DOHH2 (cell line): ENCODE measurements around the gene EDC3.
A peak's percentile ranks its signal among the peaks of the same experiment; 100 is the strongest.

Experiments
- H3F3A ChIP-seq: fragments of 200-600 bp; sonication (generic), shearing (Covaris generic); 2 replicates; pipeline ENCODE4 v1.6.0; 2016; ENCODE audit warnings: antibody characterized with exemption, mild to moderate bottlenecking; ENCODE audit not compliant: control insufficient read depth, insufficient read depth
- H3K27ac ChIP-seq: fragments of 200-600 bp; sonication (generic); 2 replicates; pipeline ENCODE4 v1.5.1; 2014; ENCODE audit warnings: low read depth, mild to moderate bottlenecking, low read length, moderate library complexity
- H3K27me3 ChIP-seq: fragments of 200-600 bp; sonication (generic); 2 replicates; pipeline ENCODE4 v1.6.1; 2014; ENCODE audit warnings: mild to moderate bottlenecking, low read length, mixed read lengths; ENCODE audit not compliant: control insufficient read depth
- H3K36me3 ChIP-seq: fragments of 200-600 bp; sonication (generic); 2 replicates; pipeline ENCODE4 v1.6.1; 2014; ENCODE audit warnings: mild to moderate bottlenecking, low read length, moderate library complexity, mixed read lengths; ENCODE audit not compliant: control insufficient read depth
- H3K4me1 ChIP-seq: fragments of 200-600 bp; sonication (generic); 2 replicates; pipeline ENCODE4 v1.6.1; 2014; ENCODE audit warnings: mild to moderate bottlenecking, low read length, mixed read lengths; ENCODE audit not compliant: control insufficient read depth
- H3K4me2 ChIP-seq: fragments of 200-600 bp; sonication (generic); 2 replicates; pipeline ENCODE4 v1.6.0; 2014; ENCODE audit warnings: mild to moderate bottlenecking, low read length, moderate library complexity
- H3K4me3 ChIP-seq: fragments of 200-600 bp; sonication (generic); 2 replicates; pipeline ENCODE4 v1.5.1; 2014; ENCODE audit warnings: mild to moderate bottlenecking, low read length, mixed read lengths
- H3K79me2 ChIP-seq: fragments of 200-600 bp; sonication (generic); 2 replicates; pipeline ENCODE4 v1.6.1; 2014; ENCODE audit warnings: mild to moderate bottlenecking, low read length, mixed read lengths; ENCODE audit not compliant: control insufficient read depth
- H3K9me2 ChIP-seq: fragments of 200-600 bp; sonication (generic); replicated peaks from 2 replicates; pipeline ENCODE4 v1.6.1; 2014; ENCODE audit warnings: mild to moderate bottlenecking, low read length, mixed read lengths; ENCODE audit not compliant: control insufficient read depth
- H3K9me3 ChIP-seq: fragments of 200-600 bp; sonication (generic); 2 replicates; pipeline ENCODE4 v1.6.1; 2014; ENCODE audit warnings: antibody characterized with exemption, low read length, mixed read lengths; ENCODE audit not compliant: control insufficient read depth, insufficient read depth
- H4K20me1 ChIP-seq: fragments of 200-600 bp; sonication (generic); 2 replicates; pipeline ENCODE4 v1.6.0; 2014; ENCODE audit warnings: low read depth, mild to moderate bottlenecking, antibody characterized with exemption, low read length, moderate library complexity; ENCODE audit not compliant: control insufficient read depth, insufficient read depth
- EZH2phosphoT487 ChIP-seq: fragments of 200-600 bp; sonication (generic); IDR thresholded peaks from 2 replicates; pipeline ENCODE4 v1.6.1; 2017; ENCODE audit warnings: borderline replicate concordance, mild to moderate bottlenecking, antibody characterized with exemption, low read length, moderate library complexity, mixed read lengths
- TF ChIP-seq, protein P1 (sequence below): fragments of 200-600 bp; sonication (generic); IDR thresholded peaks from one replicate; pipeline ENCODE4 v1.5.1; 2014; ENCODE audit warnings: antibody characterized with exemption, mild to moderate bottlenecking, low read depth, low read length; ENCODE audit not compliant: poor library complexity, severe bottlenecking

EDC3 gene

DNA sequence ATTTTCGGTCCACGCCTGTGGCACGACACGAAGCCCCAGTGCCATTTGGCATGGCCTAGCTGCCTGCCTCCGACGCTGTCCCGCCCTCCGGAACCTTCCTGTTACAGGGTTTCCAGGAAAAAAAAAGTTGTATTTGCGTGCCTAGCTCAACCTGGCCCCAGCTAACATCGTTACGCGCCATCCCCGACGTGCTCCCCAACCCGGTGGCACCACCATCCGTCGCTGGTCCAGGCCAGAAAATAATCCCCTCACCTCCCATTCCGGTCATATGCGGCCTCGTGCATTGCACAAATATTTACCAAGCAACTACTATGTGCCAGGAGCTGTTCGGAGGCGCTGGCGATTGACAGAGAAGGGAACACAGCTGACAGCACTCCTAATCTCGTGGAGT, 30.9 kb upstream of the EDC3 start:
- no peaks in the 10 kb centered on the region for H3F3A ChIP-seq
- H3K27ac ChIP-seq, result no peak overlapping the region
- no peaks in the 10 kb centered on the region for H3K79me2 ChIP-seq
- H4K20me1 ChIP-seq, result no peaks in the 10 kb centered on the region
- peak overlapping the region; percentile 61 for H3K4me3 ChIP-seq
- peaks cover 9% of the 10 kb centered on the region; the same call in 1 of the 2 replicates for H3K4me1 ChIP-seq
- no peaks in the 10 kb centered on the region for H3K9me3 ChIP-seq
- peaks cover 37% of the 10 kb centered on the region for H3K27me3 ChIP-seq
- no peaks in the 10 kb centered on the region for H3K36me3 ChIP-seq
- TF ChIP-seq, protein P1, sequence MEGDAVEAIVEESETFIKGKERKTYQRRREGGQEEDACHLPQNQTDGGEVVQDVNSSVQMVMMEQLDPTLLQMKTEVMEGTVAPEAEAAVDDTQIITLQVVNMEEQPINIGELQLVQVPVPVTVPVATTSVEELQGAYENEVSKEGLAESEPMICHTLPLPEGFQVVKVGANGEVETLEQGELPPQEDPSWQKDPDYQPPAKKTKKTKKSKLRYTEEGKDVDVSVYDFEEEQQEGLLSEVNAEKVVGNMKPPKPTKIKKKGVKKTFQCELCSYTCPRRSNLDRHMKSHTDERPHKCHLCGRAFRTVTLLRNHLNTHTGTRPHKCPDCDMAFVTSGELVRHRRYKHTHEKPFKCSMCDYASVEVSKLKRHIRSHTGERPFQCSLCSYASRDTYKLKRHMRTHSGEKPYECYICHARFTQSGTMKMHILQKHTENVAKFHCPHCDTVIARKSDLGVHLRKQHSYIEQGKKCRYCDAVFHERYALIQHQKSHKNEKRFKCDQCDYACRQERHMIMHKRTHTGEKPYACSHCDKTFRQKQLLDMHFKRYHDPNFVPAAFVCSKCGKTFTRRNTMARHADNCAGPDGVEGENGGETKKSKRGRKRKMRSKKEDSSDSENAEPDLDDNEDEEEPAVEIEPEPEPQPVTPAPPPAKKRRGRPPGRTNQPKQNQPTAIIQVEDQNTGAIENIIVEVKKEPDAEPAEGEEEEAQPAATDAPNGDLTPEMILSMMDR, result no peak
- no peak for TF ChIP-seq EZH2phosphoT487
- H3K9me2 ChIP-seq, result no peaks in the 10 kb centered on the region
- peak overlapping the region; percentile 68; the same call in 1 of the 2 replicates for H3K4me2 ChIP-seq

DNA sequence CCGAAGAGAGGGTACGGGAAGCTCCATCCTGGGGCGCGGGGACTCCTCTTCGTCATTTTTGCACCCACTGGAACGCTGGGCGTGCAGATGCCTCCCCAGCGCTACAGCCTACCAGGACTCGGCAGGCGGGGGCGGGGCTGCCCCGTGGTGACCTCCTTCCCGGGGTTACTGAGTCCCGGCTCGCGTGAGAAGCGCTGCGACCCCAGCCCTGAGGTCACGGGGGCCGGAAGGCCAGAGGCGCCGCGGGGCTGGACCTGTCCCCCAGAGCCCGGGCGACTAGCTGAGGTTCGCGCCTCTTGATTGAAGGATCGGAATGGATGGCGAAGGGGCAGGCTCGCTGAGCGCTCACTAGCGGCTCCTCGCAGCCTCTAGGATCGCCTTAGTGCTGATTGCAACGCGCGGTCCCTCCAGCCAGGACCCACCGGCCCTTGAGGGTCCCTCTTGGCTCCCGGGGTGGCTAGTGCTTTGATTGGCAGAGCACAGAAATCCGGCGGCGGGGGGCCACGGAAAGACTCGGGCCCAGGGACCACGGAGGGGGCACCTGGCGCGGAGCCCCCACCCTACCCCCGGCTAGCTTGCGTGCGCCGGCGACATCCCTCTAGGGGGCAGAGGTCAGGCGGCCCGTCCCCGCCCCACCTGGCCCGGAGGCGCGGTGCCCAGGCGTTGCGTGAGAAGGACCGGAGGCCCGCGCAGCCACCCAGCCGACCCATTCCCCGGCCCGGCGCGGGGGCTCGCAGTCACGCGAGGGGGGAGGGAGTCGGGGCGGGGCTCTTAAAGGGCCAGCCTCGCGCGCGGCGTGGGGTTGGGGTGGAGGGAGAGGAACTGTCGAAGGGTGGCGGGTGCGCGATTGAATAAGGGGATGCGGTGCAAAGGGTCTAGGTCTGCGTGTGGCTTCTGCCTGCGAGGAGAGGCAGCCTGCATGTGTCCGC, 30.3 kb upstream of the EDC3 start:
- no peaks in the 10 kb centered on the region for H4K20me1 ChIP-seq
- H3K4me3 ChIP-seq, result peak overlapping the region; percentile 61
- no peaks in the 10 kb centered on the region for H3F3A ChIP-seq
- H3K79me2 ChIP-seq, result no peaks in the 10 kb centered on the region
- peaks cover 9% of the 10 kb centered on the region; the same call in 1 of the 2 replicates for H3K4me1 ChIP-seq
- H3K27ac ChIP-seq, result no peak overlapping the region
- TF ChIP-seq EZH2phosphoT487, result no peak; the same call in 1 of the 2 replicates
- TF ChIP-seq, protein P1, result no peak
- peak overlapping the region; percentile 68 for H3K4me2 ChIP-seq
- no peaks in the 10 kb centered on the region for H3K9me3 ChIP-seq
- peaks cover 40% of the 10 kb centered on the region for H3K27me3 ChIP-seq
- no peaks in the 10 kb centered on the region for H3K9me2 ChIP-seq
- no peaks in the 10 kb centered on the region for H3K36me3 ChIP-seq

DNA sequence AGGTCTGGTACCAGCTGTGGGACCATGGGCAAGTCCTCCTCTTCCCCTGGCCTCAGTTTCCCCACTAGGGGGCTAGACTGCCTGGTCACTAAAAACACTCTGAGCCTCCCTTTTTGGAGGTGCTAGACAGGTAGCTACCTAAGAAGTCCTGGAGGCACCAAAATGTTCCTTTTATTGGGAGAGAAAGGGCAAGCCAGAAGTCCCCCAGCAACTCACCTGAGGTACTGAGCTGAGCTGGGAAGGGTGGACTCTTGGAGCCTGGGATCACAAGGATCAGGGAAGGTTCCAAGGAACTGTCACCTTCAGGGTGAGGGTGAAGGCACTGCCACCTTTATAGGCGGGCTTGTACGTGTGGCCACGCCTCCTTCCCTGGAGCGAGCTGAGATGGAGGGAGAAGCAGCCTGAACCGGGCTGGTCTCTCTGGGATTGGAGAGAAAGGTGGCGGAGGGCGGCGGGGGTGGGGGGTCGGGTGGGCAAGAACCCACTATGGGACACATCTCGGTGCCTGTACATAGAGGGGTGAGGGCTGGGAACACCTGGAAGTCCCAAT, 29.5 kb upstream of the EDC3 start, which contains the start of gene CYP1A1:
Gene CYP1A1 (minus strand): TSS at position 304 of the 550 bp plus-strand sequence. CDS start 2,431 bp downstream, outside the sequence.
- Histone ChIP-seq H3K36me3 (no peaks in the 10 kb centered on the region), H3K27ac (no peak within 1 kb of the TSS), H4K20me1 (no peaks in the 10 kb centered on the region), H3F3A (no peaks in the 10 kb centered on the region), H3K4me2 (peak within 1 kb of the TSS; percentile 68), H3K4me1 (peaks cover 9% of the 10 kb centered on the region; the same call in 1 of the 2 replicates), H3K79me2 (no peaks in the 10 kb centered on the region), H3K27me3 (peaks cover 40% of the 10 kb centered on the region), H3K4me3 (peak within 1 kb of the TSS; percentile 61), H3K9me3 (no peaks in the 10 kb centered on the region), H3K9me2 (no peaks in the 10 kb centered on the region)
- no peak for TF ChIP-seq EZH2phosphoT487
- TF ChIP-seq, protein P1, result no peak
